ENCODE data around the gene TREM1. TPM values are rescaled to one million over a fixed set of nuclear protein-coding genes. Genes with fewer than 3 reads are reported as not detected.
"Not testable (repeated sequence)": the region's sequence is repeated elsewhere in the genome, so short reads cannot be mapped to it uniquely, and the experiment has no call there.

TREM1 gene
- total RNA-seq, 1 donor = 0.54 TPM

GRCh38 chr6:41298785-41299502 lies 12.5 kb upstream of the TREM1 start:
- DNase-seq (ENCODE audit: low read depth in 2 of 3, low spot score in 2 of 3) = peak in 2 of 3 donors; percentile 6 to 19

GRCh38 chr6:41297248-41297647 lies 10.8 kb upstream of the TREM1 start:
- DNase-seq (ENCODE audit: low read depth in 2 of 3, low spot score in 2 of 3) = not testable (repeated sequence)

GRCh38 chr6:41294214-41294872 lies 7.9 kb upstream of the TREM1 start:
- DNase-seq (ENCODE audit: low read depth in 2 of 3, low spot score in 2 of 3) = no peak

- DNase-seq (ENCODE audit: low read depth in 2 of 3, low spot score in 2 of 3) = no peak
These were observed 5.2 kb upstream of the TREM1 start for GRCh38 chr6:41291717-41292116.

GRCh38 chr6:41289815-41290214 lies 3.3 kb upstream of the TREM1 start:
- no peak for DNase-seq (ENCODE audit: low read depth in 2 of 3, low spot score in 2 of 3)

- no peak for DNase-seq (ENCODE audit: low read depth in 2 of 3, low spot score in 2 of 3)
These were observed 2.3 kb upstream of the TREM1 start for GRCh38 chr6:41288754-41289129.

- DNase-seq (ENCODE audit: low read depth in 2 of 3, low spot score in 2 of 3) = no peak
These were observed 1.7 kb upstream of the TREM1 start for GRCh38 chr6:41288030-41288753.

GRCh38 chr6:41284726-41285125 lies 1.8 kb downstream of the TREM1 start:
- no peak for DNase-seq (ENCODE audit: low read depth in 2 of 3, low spot score in 2 of 3)

- no peak for DNase-seq (ENCODE audit: low read depth in 2 of 3, low spot score in 2 of 3)
These were observed 2.9 kb downstream of the TREM1 start for GRCh38 chr6:41283600-41283999.

- DNase-seq (ENCODE audit: low read depth in 2 of 3, low spot score in 2 of 3) = no peak
These were observed 6.0 kb downstream of the TREM1 start for GRCh38 chr6:41280381-41281057.

- DNase-seq (ENCODE audit: low read depth in 2 of 3, low spot score in 2 of 3) = peak; percentile 36 to 96 (median 90)
These were observed 7.6 kb downstream of the TREM1 start for GRCh38 chr6:41278699-41279405.

- no peak for DNase-seq (ENCODE audit: low read depth in 2 of 3, low spot score in 2 of 3)
These were observed 8.9 kb downstream of the TREM1 start for GRCh38 chr6:41277605-41278004.

- DNase-seq (ENCODE audit: low read depth in 2 of 3, low spot score in 2 of 3) = no peak
These were observed 11.0 kb downstream of the TREM1 start for GRCh38 chr6:41275489-41275888.

GRCh38 chr6:41274256-41274655 lies 12.2 kb downstream of the TREM1 start:
- no peak for DNase-seq (ENCODE audit: low read depth in 2 of 3, low spot score in 2 of 3)

GRCh38 chr6:41273714-41274113 lies 12.8 kb downstream of the TREM1 start:
- DNase-seq (ENCODE audit: low read depth in 2 of 3, low spot score in 2 of 3) = no peak

GRCh38 chr6:41272591-41273240 lies 13.8 kb downstream of the TREM1 start:
- no peak for DNase-seq (ENCODE audit: low read depth in 2 of 3, low spot score in 2 of 3)

GRCh38 chr6:41271901-41272395 lies 14.5 kb downstream of the TREM1 start:
- peak in 2 of 3 donors; percentile 24 to 78 for DNase-seq (ENCODE audit: low read depth in 2 of 3, low spot score in 2 of 3)

GRCh38 chr6:41269716-41270115 lies 16.8 kb downstream of the TREM1 start:
- no peak for DNase-seq (ENCODE audit: low read depth in 2 of 3, low spot score in 2 of 3)

GRCh38 chr6:41269166-41269565 lies 17.3 kb downstream of the TREM1 start:
- no peak for DNase-seq (ENCODE audit: low read depth in 2 of 3, low spot score in 2 of 3)

GRCh38 chr6:41268478-41268877 lies 18.0 kb downstream of the TREM1 start:
- DNase-seq (ENCODE audit: low read depth in 2 of 3, low spot score in 2 of 3) = no peak

All from hematopoietic multipotent progenitor cell (in vitro differentiated cells).